AG04449 (cell line): ENCODE measurements around the gene AHRR.

ENCODE experiments used
- CTCF ChIA-PET: fragments of 350-600 bp; formaldehyde crosslinking; extraction: SDS; loops from one replicate; lab custom pipeline; 2021; ENCODE audit warnings: antibody characterized with exemption; lab: Yijun Ruan, JAX
- POLR2A ChIA-PET: fragments of 400-600, 350-600 bp; formaldehyde crosslinking; extraction: SDS; loops from one replicate; lab custom pipeline; 2020; ENCODE audit warnings: antibody characterized with exemption, inconsistent platforms; lab: Yijun Ruan, JAX
- DNase-seq: peaks from one replicate; pipeline ENCODE4 v3.0.0-alpha.2; 2010; ENCODE audit warnings: low read depth, low spot score
- H3K4me3 ChIP-seq: 2 replicates; pipeline ENCODE4 v1.5.1; 2011; ENCODE audit warnings: low read depth, mild to moderate bottlenecking, control low read depth, low read length
- TF ChIP-seq, protein P1 (sequence below): IDR thresholded peaks from one replicate; pipeline ENCODE4 v1.5.1; 2011; ENCODE audit warnings: mild to moderate bottlenecking, moderate library complexity, low read length, control low read depth, inconsistent platforms; ENCODE audit not compliant: insufficient read depth; ENCODE audit errors: missing control alignments

The AHRR gene

DNA sequence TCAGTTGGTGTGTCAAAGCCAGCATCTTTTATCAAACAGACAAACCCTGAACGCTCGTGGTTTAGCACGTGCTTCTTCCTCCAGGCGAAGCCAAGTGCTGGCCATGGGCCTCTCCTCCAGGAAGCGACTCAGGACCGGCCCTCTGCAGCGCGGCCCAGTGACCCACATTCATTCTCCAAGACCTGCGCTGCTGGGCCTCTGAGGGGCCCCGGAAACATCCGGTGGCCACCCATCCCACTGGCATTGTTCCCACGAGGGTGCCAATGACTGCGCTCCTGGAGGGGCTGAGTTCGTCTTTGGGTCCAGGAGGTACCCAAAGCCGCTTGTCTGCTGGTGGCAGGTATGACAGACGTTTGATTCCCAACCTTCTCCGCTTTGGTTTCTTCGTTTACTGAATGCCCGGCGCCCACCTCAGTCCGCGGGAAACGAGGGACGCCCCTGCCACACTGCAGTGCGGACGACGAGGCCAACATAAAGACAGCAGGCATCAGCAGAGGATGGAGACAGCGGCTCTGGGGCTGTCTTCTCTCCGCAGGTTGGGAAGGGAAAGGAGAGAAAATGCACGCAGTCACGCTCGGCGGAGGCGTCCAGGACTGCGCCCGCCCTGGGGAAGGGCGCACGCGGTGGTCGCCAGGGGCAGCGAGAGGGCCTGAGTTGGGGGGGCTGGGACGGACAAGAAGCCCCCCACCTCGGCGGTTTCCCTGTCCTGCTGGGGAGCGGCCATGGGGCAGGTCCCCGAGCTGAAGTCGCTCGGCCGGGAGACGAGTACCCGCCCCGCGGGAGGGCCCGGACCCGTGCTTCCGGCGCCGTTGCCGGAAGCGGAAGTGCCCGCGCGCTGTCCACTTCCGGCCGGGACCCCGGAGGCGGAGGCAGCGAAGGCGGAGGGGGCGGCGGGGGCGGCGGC is 121.1 kb downstream of the AHRR start, which contains the start of gene EXOC3:
Gene EXOC3 (plus strand): TSS at position 842 of the 904 bp plus-strand sequence. CDS start 3,030 bp downstream, outside the sequence.
- ChIA-PET CTCF (interaction anchor here (0.5 to 4.0 kb wide), 4 partner anchors 12 to 254 kb away, joined by 3 to 37 read pairs (median 3); no protein-coding TSS in a partner anchor), POLR2A (no interaction called here)
- H3K4me3 ChIP-seq, result peak within 1 kb of the TSS; percentile 99
- TF ChIP-seq, protein P1, sequence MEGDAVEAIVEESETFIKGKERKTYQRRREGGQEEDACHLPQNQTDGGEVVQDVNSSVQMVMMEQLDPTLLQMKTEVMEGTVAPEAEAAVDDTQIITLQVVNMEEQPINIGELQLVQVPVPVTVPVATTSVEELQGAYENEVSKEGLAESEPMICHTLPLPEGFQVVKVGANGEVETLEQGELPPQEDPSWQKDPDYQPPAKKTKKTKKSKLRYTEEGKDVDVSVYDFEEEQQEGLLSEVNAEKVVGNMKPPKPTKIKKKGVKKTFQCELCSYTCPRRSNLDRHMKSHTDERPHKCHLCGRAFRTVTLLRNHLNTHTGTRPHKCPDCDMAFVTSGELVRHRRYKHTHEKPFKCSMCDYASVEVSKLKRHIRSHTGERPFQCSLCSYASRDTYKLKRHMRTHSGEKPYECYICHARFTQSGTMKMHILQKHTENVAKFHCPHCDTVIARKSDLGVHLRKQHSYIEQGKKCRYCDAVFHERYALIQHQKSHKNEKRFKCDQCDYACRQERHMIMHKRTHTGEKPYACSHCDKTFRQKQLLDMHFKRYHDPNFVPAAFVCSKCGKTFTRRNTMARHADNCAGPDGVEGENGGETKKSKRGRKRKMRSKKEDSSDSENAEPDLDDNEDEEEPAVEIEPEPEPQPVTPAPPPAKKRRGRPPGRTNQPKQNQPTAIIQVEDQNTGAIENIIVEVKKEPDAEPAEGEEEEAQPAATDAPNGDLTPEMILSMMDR, result no peak
- DNase-seq, result no peak

DNA sequence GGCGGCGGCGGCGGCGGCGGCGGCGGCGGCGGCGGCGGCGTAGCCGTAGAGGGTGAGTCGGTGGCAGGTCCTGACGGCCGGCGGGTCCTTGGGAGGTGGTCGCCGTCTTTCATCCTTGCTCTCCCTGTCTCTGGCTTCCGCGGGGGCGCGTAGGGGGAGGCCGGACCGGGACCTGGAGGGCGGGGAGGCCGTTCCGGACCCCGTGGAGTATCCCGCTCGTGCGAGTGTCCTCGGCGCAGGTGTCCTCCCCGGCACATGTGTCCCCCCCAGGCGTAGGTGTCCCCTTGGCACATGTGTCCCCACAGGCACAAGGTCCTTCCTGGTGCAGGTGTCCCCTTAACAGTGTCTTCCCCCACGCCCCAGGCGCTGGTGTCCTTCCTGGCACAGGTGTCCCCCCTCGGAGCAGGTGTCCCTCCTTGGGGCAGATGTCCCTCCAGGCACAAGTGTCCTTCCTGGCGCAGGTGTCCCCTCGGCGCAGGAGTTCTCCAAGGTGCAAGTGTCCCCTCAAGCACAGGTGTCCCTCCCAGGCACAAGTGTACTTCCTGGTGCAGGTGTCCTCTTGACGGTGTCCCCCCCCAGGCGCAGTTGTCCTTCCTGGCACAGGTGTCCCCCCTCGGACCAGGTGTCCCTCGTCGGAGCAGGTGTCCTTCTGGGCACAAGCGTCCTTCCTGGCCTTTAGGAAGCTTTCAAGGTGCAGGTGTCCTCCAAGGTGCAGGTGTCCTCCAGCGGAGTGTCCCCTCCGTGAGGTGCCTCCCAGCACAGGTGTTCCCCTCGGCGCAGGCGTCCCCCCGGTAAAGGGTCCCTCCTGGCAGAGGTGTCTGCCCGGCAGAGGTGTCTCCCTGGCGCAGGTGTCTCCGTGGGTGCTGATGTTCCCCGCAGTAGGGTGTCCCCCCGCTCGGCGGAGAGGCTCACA is 122.0 kb downstream of the AHRR start:
- ChIA-PET POLR2A (no interaction called here), CTCF (interaction anchor here (0.5 to 5.3 kb wide), 7 partner anchors 9 to 255 kb away, joined by 3 to 45 read pairs (median 3); no protein-coding TSS in a partner anchor)
- TF ChIP-seq, protein P1, result no peak
- H3K4me3 ChIP-seq, result peak overlapping the region; percentile 99
- no peak for DNase-seq

- POLR2A ChIA-PET, result no interaction called here
- CTCF ChIA-PET, result interaction anchor here (0.6 to 5.3 kb wide), 7 partner anchors 10 to 257 kb away, joined by 3 to 45 read pairs (median 3); partner anchors contain the start of gene AHRR
- H3K4me3 ChIP-seq, result peak overlapping the region; percentile 99
- TF ChIP-seq, protein P1, result no peak
- no peak for DNase-seq
Measured at GRCh38 chr5:444226-444625, 122.7 kb downstream of the AHRR start.

DNA sequence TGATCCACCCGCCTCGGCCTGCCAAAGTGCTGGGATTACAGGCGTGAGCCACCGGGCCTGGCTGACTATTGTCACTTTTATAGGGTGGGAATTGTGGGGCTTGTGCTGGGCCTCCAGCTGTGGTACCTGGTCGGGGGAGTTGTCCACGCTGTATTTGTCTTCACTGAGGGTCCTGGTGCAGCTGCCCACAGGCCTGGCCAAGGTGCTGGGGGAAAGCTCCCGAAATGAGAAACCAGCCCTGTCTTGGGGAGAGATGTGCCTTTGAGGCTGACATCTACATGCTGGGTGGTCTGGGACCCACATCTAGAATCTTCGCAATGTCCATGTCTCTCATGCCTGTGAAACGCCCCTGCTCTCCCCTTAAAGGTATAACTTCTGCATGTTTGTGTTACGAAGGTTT is 124.1 kb downstream of the AHRR start:
- no peak for DNase-seq
- POLR2A ChIA-PET, result no interaction called here
- TF ChIP-seq, protein P1, result no peak

GRCh38 chr5:446066-446882 is 124.8 kb downstream of the AHRR start:
- no peak for DNase-seq
- no peak overlapping the region for H3K4me3 ChIP-seq
- POLR2A ChIA-PET, result no interaction called here
- CTCF ChIA-PET, result interaction anchor here (0.8 to 5.3 kb wide), 30 partner anchors 9 to 1199 kb away, joined by 3 to 45 read pairs (median 4); partner anchors contain the start of gene AHRR
- TF ChIP-seq, protein P1, result no peak

More for the DNA sequence above, 124.1 kb downstream of the AHRR start:
- H3K4me3 ChIP-seq, result no peak overlapping the region
- CTCF ChIA-PET, result interaction anchor here (1.0 to 5.3 kb wide), 17 partner anchors 8 to 460 kb away, joined by 3 to 45 read pairs (median 9); partner anchors contain the start of gene AHRR
